Right ventricle myocardium inferior (tissue), 1 donor: ENCODE measurements around the gene B4GALNT1. TPM values are rescaled to one million over a fixed set of nuclear protein-coding genes. Genes with fewer than 3 reads are reported as not detected.
A peak's percentile ranks its signal among the peaks of the same experiment; 100 is the strongest.
"Not testable (repeated sequence)": the region's sequence is repeated elsewhere in the genome, so short reads cannot be mapped to it uniquely, and the experiment has no call there.

Experiments
- ATAC-seq: fragments of 200-7000 bp; cut with Tn5 transposase; one replicate; pipeline ENCODE4 v1.9.1; 2020; ENCODE audit warnings: mild to moderate bottlenecking, moderate library complexity
- DNase-seq: peaks from one replicate; pipeline ENCODE4 v3.0.0; 2021; ENCODE audit errors: missing footprints
- intact Hi-C: fragments of 100-400 bp; cut with DNase I; formaldehyde crosslinking; loops from one replicate; pipeline ENCODE4 v1.11.0; 2022
- total RNA-seq: library from RNA; stranded (reverse); fragmentation: NEBNext Ultra II Directional; extraction: Animal tissue kit (Norgen Biotek cat#: 25700); gene quantifications from one replicate; pipeline ENCODE4 v1.2.1, GENCODE V29; 2021
- donor health status: DM: no; HTN: yes; CAD: no; lungs with severe emphysema.

B4GALNT1 gene
- total RNA-seq, 1 donor from 2014 or later = 7.3 TPM

GRCh38 chr12:57600395-57600794, 32.6 kb downstream of the B4GALNT1 start:
- intact Hi-C loops = no loop called here
- ATAC-seq = no peak
- no peak for DNase-seq

GRCh38 chr12:57593187-57593586, 39.8 kb downstream of the B4GALNT1 start:
- ATAC-seq (no peak), DNase-seq (no peak)
- intact Hi-C loops = no loop called here

GRCh38 chr12:57592551-57593165, 40.3 kb downstream of the B4GALNT1 start:
- intact Hi-C loops = no loop called here
- no peak for DNase-seq
- ATAC-seq = no peak

GRCh38 chr12:57591782-57592325, 41.1 kb downstream of the B4GALNT1 start:
- no peak for DNase-seq
- intact Hi-C loops = no loop called here
- ATAC-seq = no peak

GRCh38 chr12:57590864-57591781, 41.9 kb downstream of the B4GALNT1 start, which contains the start of gene PIP4K2C:
PIP4K2C (plus strand) TSS chr12:57591192; CDS start chr12:57591290, 98 bp downstream.
- intact Hi-C loops = no loop called here
- ATAC-seq (peak; percentile 98), DNase-seq (peak; percentile 93)

- no peak for DNase-seq
- no peak for ATAC-seq
- intact Hi-C loops = no loop called here
These were observed 42.5 kb downstream of the B4GALNT1 start for GRCh38 chr12:57590479-57590863.

DNA sequence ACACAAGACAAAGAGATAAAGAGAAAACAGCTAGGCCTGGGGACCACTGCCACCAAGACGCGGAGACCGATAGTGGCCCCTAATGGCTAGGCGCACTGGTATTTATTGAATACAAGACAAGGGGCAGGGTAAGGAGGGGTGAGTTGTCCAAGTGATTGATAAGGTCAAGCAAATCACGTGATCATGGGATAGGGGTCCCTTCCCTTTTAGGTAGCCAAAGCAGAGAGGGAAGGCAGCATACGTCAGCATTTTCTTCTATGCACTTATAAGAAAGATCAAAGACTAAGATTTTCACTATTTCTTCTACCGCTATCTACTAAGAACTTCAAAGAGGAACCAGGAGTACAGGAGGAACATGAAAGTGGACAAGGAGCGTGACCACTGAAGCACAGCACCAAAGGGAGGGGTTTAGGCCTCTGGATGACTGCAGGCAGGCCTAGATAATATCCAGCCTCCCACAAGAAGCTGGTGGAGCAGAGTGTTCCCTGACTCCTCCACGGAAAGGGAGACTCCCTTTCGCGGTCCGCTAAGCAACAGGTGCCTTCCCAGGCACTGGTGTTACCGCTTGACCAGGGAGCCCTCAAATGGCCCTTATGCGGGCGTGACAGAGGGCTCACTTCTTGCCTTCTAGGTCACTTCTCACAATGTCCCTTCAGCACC, 43.9 kb downstream of the B4GALNT1 start:
- DNase-seq, intact Hi-C loops, ATAC-seq: not testable (repeated sequence)

- DNase-seq = no peak
- no peak for ATAC-seq
- intact Hi-C loops = no loop called here
These were observed 46.1 kb downstream of the B4GALNT1 start for GRCh38 chr12:57586832-57587429.

DNA sequence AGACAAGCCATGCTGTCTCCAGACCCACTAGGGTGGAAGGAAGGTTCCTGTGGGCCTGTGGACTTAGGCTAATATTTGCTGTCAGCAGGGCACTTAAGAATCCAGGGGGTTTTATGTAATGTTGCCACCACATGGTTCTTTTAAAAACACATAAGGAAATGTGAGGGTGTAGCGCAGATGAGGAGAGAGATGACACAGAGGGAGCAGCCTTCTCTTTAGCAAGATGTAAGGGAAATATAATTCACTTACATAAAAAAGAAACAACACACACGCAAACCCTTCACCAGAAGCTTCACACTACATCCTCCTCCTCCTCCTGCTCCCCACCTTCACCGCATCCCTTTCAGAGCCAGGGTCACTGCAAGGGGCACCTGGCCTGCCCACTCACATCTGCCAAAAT, 46.9 kb downstream of the B4GALNT1 start:
- intact Hi-C loops = no loop called here
- DNase-seq (no peak), ATAC-seq (no peak)

DNA sequence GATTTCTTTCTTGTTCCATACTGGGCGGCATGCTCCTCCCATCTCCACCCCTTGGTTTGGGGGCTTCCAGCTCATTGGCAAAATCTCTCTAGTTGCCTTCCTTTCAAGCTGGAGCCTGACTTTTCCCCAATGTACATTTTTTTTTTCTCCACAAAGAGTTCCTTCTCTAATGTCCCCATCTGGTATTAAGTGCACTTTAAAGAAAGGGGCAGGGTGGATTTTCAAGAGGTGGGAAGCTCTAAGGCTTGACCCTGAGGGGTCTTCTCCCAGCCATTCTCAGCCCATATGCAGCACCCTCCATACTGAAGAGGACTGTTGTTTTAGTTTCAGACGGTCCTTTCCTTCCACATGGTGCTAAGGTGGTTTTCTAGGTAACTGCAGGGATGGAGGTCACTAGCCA, 47.8 kb downstream of the B4GALNT1 start:
- intact Hi-C loops = no loop called here
- no peak for ATAC-seq
- no peak for DNase-seq

DNA sequence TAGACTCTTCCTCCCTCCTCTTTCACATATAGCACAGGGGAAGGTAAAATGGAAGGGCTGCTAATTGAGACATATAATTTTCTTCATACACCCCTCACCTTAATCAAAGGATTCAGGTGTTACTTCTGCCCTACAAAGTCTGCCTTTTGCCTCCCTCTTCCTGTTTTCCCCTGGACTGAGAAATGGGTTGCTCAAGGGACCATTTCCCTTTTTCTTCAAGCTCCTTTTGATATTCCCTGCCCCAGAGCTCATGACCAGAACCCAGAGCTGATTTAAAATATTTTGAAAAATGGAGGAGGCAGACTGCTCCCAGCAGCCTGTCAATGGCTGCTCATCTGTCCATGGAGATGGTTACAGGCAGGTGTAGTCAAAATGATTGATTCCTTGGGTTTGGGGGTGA, 48.3 kb downstream of the B4GALNT1 start:
- intact Hi-C loops = no loop called here
- ATAC-seq (no peak), DNase-seq (no peak)

GRCh38 chr12:57584050-57584449, 49.0 kb downstream of the B4GALNT1 start:
- ATAC-seq (no peak), DNase-seq (no peak)
- intact Hi-C loops = no loop called here

DNA sequence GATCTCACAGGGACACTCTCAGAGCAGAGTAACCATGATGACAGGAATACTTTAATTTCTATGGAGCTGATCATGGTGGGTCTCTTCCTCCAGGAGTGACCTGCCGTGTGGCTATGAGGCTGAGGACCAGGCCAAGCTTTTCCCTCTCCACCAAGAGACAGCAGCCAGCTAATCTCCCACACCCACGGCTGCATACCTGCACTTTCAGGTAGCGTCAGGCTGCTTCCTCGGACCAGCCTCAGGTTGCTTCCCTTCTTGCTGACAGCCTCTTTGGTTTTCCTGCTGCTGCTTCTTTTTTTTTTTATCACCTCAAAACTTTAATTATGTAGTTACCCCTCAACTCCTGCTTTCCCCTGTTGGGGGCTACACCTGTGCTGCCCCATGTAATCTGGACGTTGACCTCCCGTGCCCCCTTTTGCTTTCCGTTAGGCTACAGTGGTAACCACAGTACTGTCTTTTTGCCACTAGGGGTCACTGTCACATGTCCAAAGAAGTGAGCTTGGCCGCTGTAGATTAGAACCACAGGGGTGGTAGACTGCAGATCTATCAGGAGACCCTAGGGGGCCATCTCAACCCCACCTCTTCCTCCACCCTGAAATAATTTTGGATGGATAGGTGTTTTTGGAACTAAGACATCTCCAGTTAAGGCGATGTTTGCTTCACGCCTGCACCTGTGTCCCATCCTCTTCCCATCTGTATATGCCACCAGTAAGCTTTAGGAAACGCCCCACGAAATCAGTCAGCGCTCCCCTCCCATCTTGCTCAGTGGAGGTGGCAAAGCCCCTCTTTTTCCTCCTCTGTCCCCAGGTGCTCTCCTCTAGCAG, 49.8 kb downstream of the B4GALNT1 start:
- ATAC-seq (peak; percentile 95), DNase-seq (no peak)

GRCh38 chr12:57582440-57582839, 50.6 kb downstream of the B4GALNT1 start:
- DNase-seq = no peak
- intact Hi-C loops = no loop called here
- no peak for ATAC-seq

More for the DNA sequence above, 49.8 kb downstream of the B4GALNT1 start:
- intact Hi-C loops = loop anchor here (1.0 kb wide), 2 partner anchors 38 to 50 kb away; partner anchors contain the start of gene B4GALNT1

DNA sequence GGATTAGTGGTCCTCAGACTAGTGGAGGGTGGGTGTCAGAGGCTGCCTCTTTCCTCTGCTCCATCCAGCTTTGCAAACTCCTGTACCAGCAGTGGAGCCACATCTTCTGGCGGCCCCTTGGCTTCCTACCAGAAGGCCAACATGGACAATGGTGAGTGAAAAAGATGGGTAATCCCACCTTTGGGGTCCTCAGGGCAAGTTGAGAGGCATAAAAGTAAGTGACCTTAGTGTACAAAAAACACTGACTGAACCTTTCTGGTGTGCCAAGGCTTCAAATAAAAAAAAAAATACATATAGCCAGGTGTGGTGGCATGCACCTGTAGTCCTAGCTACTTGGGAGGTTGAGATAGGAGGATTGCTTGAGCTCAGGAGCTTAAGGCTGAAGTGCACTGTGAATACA, 51.2 kb downstream of the B4GALNT1 start:
- intact Hi-C loops = no loop called here
- ATAC-seq = no peak
- no peak for DNase-seq

- DNase-seq (no peak), ATAC-seq (no peak)
- intact Hi-C loops = no loop called here
These were observed 52.6 kb downstream of the B4GALNT1 start for GRCh38 chr12:57580466-57580795.

DNA sequence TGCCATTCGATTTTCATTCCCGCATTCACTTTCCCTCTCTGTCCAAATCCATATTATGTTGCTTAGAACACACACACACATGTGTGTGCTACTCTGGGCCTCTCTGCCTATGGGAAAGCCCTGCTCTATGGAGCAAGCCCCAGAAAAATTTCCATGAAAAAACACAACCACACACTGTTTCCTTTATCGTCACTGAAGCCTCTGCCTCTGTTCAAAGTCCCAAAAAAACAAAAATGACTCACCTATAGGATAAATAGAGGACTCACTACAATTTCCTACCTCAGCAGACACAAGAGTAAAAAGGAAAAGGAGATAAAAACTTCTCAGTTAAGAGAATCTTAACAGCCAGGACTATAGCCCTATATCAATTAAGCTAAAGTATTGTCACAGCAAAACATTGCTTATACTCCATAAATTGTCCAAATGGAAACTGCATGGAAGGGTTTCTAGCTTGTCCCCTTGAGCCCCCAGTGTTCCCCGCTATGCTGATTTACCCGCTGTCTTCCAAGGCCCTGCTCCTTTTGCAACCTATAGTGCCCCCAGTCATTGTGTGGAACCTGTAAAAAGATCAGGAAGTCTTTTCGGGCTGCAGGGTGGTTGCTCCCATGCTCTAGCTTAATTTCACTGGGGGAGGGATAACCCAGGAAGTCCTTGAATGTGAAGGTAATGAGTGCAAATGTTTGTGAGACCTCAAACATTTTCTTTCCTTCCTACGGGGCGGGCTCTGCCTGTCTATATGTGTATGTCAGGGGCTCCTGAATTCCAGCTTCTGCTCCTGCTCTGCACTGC, 53.1 kb downstream of the B4GALNT1 start:
- intact Hi-C loops = no loop called here
- ATAC-seq (no peak), DNase-seq (no peak)
